ENCODE data around the gene SALL3. TPM values are rescaled to one million over a fixed set of nuclear protein-coding genes. Genes with fewer than 3 reads are reported as not detected.

The SALL3 gene
- total and polyA plus RNA-seq, 7 donors = not detected

DNA sequence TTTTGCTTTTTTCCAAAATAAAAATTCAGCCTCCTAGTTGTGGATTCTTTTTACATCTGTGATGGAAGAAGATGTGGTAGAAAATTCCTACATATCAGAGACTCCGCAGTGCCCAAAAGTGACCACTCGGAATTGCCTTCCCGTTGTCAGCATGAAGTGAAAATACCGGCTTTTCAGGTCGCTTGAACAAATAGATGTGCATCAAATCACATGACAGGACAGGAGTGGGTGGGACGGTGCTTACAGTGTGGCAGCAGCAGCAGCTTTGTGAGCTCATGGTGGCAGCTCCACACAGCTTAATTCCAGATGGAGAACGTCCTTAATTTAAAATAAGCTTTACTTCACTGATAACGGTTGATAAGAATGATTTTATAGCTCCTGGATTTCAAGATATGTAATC is 20.3 kb downstream of the SALL3 start:
- no peaks in the 10 kb centered on the region for H3K36me3 ChIP-seq
- peaks cover 0 to 8% (median 0%) of the 10 kb centered on the region in 3 donors for H3K27me3 ChIP-seq
- TF ChIP-seq CTCF (IDR thresholded peaks at IDR 0.05) (no peak), EP300 (IDR thresholded peaks at IDR 0.05) (no peak), POLR2AphosphoS5 (IDR thresholded peaks at IDR 0.05) (no peak), POLR2A (IDR thresholded peaks at IDR 0.05) (no peak)
- WGBS, 2 donors = 17 to 66% methylated on average over 8 of the region's 8 CpGs
- no peaks in the 10 kb centered on the region for H3K4me1 ChIP-seq
- intact Hi-C loops (cut with DNase I) = no loop called here
- no peak for DNase-seq
- no peak overlapping the region for H3K4me3 ChIP-seq
- H3K9me3 ChIP-seq = no peaks in the 10 kb centered on the region
- no peak overlapping the region for H3K27ac ChIP-seq

- TF ChIP-seq EP300 (IDR thresholded peaks at IDR 0.05) (no peak), CTCF (IDR thresholded peaks at IDR 0.05) (no peak), POLR2AphosphoS5 (IDR thresholded peaks at IDR 0.05) (no peak), POLR2A (IDR thresholded peaks at IDR 0.05) (no peak)
- Histone ChIP-seq H3K4me1 (no peaks in the 10 kb centered on the region), H3K4me3 (no peak overlapping the region), H3K36me3 (no peaks in the 10 kb centered on the region), H3K9me3 (no peaks in the 10 kb centered on the region), H3K27me3 (peaks cover 0 to 10% (median 0%) of the 10 kb centered on the region in 3 donors), H3K27ac (no peak overlapping the region)
- DNase-seq = no peak
- WGBS, 2 donors = 63 to 80% methylated on average over 13 of the region's 13 CpGs
- intact Hi-C loops (cut with DNase I) = no loop called here
Measured at GRCh38 chr18:79000997-79001396, 21.4 kb downstream of the SALL3 start.

DNA sequence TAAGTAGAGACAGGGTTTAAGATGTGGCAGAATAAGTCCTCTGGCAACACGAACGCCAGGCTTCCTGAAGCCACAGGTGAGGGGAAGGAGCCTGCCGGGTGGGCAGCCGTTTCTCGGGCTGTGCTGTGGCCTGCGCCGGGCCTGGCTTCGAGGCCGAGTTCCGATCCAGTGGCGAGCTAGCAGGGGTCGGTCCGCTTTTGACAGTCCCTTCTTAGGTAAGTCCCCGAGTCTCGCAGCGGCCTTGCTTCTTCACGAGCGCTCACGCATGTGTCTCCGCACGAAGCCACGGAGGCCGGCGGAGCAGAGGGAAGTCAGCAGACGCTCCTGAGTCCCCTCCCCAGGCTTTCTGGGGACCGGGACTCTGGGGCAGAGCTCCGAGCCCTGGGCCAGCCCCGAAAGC is 26.0 kb downstream of the SALL3 start:
- Histone ChIP-seq H3K4me3 (no peak overlapping the region), H3K27me3 (peaks cover 0 to 7% (median 0%) of the 10 kb centered on the region in 3 donors), H3K36me3 (no peaks in the 10 kb centered on the region), H3K27ac (no peak overlapping the region), H3K9me3 (no peaks in the 10 kb centered on the region), H3K4me1 (no peaks in the 10 kb centered on the region)
- no peak for TF ChIP-seq POLR2A (IDR thresholded peaks at IDR 0.05)
- no peak for TF ChIP-seq CTCF (IDR thresholded peaks at IDR 0.05)
- no peak for TF ChIP-seq POLR2AphosphoS5 (IDR thresholded peaks at IDR 0.05)
- no peak for TF ChIP-seq EP300 (IDR thresholded peaks at IDR 0.05)
- DNase-seq = no peak
- intact Hi-C loops (cut with DNase I) = no loop called here
- WGBS, 2 donors = 94% methylated on average over 28 of the region's 28 CpGs

GRCh38 chr18:79006106-79006795 is 26.6 kb downstream of the SALL3 start:
- H3K36me3 ChIP-seq = no peaks in the 10 kb centered on the region
- WGBS, 2 donors = 92 to 94% methylated on average over 67 of the region's 67 CpGs

More at GRCh38 chr18:79006106-79006795, 26.6 kb downstream of the SALL3 start:
- no peak for DNase-seq
- no peaks in the 10 kb centered on the region for H3K4me1 ChIP-seq
- H3K9me3 ChIP-seq = no peaks in the 10 kb centered on the region
- H3K4me3 ChIP-seq = no peak overlapping the region
- peaks cover 0 to 7% (median 0%) of the 10 kb centered on the region in 3 donors for H3K27me3 ChIP-seq
- no peak overlapping the region for H3K27ac ChIP-seq
- intact Hi-C loops (cut with DNase I) = no loop called here
- TF ChIP-seq POLR2A (IDR thresholded peaks at IDR 0.05) (no peak), CTCF (IDR thresholded peaks at IDR 0.05) (no peak), POLR2AphosphoS5 (IDR thresholded peaks at IDR 0.05) (no peak), EP300 (IDR thresholded peaks at IDR 0.05) (no peak)
